Endothelial cell (in vitro differentiated cells): Measurements from ENCODE around the gene TMED3. TPM values are rescaled to one million over a fixed set of nuclear protein-coding genes. Genes with fewer than 3 reads are reported as not detected.

Experiments used
- DNase-seq: peaks from one replicate; pipeline ENCODE4 v3.0.0; 2021; ENCODE audit warnings: low spot score
- H3K27ac Mint-ChIP-seq: one replicate; pipeline ENCODE4 v1.8.0; 2021; ENCODE audit warnings: mixed read lengths, inconsistent platforms; ENCODE audit not compliant: unreplicated experiment
- H3K27me3 Mint-ChIP-seq: one replicate; pipeline ENCODE4 v1.8.0; 2021; ENCODE audit warnings: mild to moderate bottlenecking, moderate library complexity, mixed read lengths, inconsistent platforms; ENCODE audit not compliant: unreplicated experiment
- H3K36me3 Mint-ChIP-seq: one replicate; pipeline ENCODE4 v1.8.0; 2021; ENCODE audit warnings: mild to moderate bottlenecking, low read depth, mixed read lengths, inconsistent platforms; ENCODE audit not compliant: unreplicated experiment
- H3K4me1 Mint-ChIP-seq: one replicate; pipeline ENCODE4 v1.8.0; 2021; ENCODE audit warnings: mild to moderate bottlenecking, mixed read lengths, inconsistent platforms; ENCODE audit not compliant: unreplicated experiment
- H3K4me3 Mint-ChIP-seq: one replicate; pipeline ENCODE4 v1.8.0; 2021; ENCODE audit warnings: mild to moderate bottlenecking, mixed read lengths, inconsistent platforms; ENCODE audit not compliant: unreplicated experiment
- H3K9me3 Mint-ChIP-seq: one replicate; pipeline ENCODE4 v1.8.0; 2021; ENCODE audit warnings: mixed read lengths, inconsistent platforms; ENCODE audit not compliant: unreplicated experiment
- total RNA-seq: library from RNA; stranded (reverse); fragmentation: NEBNext Ultra II Directional; extraction: Animal tissue kit (Norgen Biotek cat#: 25700); gene quantifications from one replicate; pipeline ENCODE4 v1.2.1, GENCODE V29; 2021; ENCODE audit not compliant: unreplicated experiment
- TF ChIP-seq, protein P1 (sequence below): fragments of 200-600 bp; sonication (generic); IDR thresholded peaks from one replicate; pipeline ENCODE4 v1.5.0; 2021; ENCODE audit warnings: antibody characterized with exemption; ENCODE audit not compliant: unreplicated experiment

TMED3 gene
- total RNA-seq, 1 donor from 2014 or later, result 45.3 TPM

DNA sequence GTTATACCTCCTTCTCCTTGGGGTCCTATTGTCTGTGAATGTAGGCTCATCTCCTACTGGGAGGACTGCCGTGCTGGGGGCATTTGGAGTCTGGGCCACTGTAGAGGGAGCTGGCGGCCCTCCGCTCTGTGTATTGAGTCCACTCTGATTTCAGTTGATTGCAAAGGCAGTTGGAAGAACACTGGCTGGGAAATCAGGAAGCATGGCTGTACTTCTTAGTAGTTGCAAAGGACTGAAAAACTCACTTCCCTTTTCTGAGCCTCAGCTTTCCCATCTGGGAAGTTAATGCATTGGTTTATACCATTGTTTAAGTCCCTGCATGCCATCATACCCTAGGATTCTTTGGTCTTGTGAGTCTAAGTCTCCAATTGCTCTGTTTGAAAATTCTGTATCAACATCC is 46.7 kb downstream of the TMED3 start:
- Mint-ChIP-seq H3K36me3 (no peaks in the 10 kb centered on the region), H3K4me3 (no peak overlapping the region), H3K4me1 (peaks cover 6% of the 10 kb centered on the region), H3K9me3 (no peaks in the 10 kb centered on the region), H3K27me3 (peaks cover 2% of the 10 kb centered on the region), H3K27ac (no peak overlapping the region)
- no peak for DNase-seq
- TF ChIP-seq, protein P1, sequence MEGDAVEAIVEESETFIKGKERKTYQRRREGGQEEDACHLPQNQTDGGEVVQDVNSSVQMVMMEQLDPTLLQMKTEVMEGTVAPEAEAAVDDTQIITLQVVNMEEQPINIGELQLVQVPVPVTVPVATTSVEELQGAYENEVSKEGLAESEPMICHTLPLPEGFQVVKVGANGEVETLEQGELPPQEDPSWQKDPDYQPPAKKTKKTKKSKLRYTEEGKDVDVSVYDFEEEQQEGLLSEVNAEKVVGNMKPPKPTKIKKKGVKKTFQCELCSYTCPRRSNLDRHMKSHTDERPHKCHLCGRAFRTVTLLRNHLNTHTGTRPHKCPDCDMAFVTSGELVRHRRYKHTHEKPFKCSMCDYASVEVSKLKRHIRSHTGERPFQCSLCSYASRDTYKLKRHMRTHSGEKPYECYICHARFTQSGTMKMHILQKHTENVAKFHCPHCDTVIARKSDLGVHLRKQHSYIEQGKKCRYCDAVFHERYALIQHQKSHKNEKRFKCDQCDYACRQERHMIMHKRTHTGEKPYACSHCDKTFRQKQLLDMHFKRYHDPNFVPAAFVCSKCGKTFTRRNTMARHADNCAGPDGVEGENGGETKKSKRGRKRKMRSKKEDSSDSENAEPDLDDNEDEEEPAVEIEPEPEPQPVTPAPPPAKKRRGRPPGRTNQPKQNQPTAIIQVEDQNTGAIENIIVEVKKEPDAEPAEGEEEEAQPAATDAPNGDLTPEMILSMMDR, result no peak

DNA sequence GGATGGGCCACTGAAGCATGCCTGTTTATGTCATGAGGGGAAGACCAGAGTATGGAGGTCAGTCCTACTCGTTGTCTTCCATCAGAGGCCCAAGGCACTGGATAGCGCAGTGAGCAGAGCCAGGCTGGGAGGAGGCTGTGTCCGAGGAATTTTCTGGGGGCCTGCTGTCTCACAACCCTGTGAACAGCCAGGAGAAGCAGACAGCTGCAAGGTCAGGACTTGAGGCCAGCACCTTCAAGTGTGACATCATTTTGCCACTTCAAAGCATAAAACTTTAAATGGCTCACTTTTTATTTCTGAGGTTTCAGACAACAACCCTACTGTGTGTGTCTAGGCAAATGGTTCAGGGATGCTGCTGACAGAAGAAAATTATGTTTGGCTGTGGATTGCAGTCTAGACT is 47.2 kb downstream of the TMED3 start:
- no peaks in the 10 kb centered on the region for H3K36me3 Mint-ChIP-seq
- DNase-seq, result no peak
- H3K27ac Mint-ChIP-seq, result no peak overlapping the region
- H3K4me3 Mint-ChIP-seq, result no peak overlapping the region
- peaks cover 6% of the 10 kb centered on the region for H3K4me1 Mint-ChIP-seq
- H3K9me3 Mint-ChIP-seq, result no peaks in the 10 kb centered on the region
- TF ChIP-seq, protein P1, result no peak
- peaks cover 2% of the 10 kb centered on the region for H3K27me3 Mint-ChIP-seq

DNA sequence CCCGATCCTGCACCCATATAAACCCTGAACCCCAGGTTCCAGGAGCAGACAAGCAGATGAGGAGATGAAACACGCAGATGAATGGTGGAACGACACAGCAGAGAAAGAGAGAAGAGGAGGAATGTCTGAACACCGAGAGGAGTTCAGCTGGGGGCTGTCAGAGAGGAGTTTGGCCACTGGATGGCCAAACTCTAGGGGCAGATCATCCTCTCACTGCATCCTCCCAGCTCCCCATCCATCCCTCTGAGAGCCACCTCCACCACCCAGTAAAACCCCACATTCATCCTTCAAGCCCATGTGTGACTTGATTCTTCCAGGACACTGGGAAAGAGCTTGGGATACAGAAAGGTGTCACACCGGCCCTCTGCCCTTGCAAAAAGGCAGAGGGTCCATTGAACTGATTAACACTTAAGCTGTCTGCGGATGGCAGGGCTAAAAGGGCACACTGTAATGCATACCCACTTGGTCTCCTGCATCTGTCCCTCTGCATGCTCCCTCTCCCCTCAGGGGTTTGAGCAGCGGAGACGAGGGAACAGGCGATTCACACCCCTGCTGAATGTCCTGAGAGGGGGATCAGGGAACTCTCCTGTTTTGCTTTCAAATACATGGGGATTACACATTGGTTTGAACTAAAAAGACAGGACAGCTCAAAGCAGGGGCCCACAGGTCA is 53.8 kb downstream of the TMED3 start:
- H3K4me1 Mint-ChIP-seq, result no peaks in the 10 kb centered on the region
- H3K9me3 Mint-ChIP-seq, result no peaks in the 10 kb centered on the region
- H3K4me3 Mint-ChIP-seq, result no peak overlapping the region
- no peak for DNase-seq
- TF ChIP-seq, protein P1, result no peak
- H3K27me3 Mint-ChIP-seq, result peaks cover 4% of the 10 kb centered on the region
- H3K27ac Mint-ChIP-seq, result no peak overlapping the region
- H3K36me3 Mint-ChIP-seq, result no peaks in the 10 kb centered on the region

DNA sequence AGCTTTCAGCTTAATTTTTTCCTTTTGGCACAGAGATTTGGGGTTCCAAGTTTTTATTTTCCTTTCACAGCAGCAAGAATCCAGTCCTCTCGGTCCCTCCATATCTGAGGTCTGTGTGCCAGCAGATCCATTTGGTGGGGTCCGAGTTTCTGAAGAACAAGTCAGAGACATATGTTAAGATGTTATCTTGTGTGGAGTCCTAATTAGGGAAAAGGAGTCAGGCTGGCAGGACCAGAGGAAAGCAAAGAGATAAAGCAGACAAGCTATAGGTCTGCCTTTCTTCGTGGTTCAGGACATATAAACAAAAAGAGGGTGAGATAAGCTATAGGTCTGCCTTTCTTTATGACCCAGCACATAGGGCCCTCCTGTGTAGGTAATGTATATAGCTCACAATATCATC is 54.9 kb downstream of the TMED3 start:
- Mint-ChIP-seq H3K4me1 (no peaks in the 10 kb centered on the region), H3K36me3 (no peaks in the 10 kb centered on the region), H3K4me3 (no peak overlapping the region), H3K9me3 (no peaks in the 10 kb centered on the region), H3K27ac (no peak overlapping the region), H3K27me3 (peaks cover 4% of the 10 kb centered on the region)
- TF ChIP-seq, protein P1, result no peak
- DNase-seq, result no peak

DNA sequence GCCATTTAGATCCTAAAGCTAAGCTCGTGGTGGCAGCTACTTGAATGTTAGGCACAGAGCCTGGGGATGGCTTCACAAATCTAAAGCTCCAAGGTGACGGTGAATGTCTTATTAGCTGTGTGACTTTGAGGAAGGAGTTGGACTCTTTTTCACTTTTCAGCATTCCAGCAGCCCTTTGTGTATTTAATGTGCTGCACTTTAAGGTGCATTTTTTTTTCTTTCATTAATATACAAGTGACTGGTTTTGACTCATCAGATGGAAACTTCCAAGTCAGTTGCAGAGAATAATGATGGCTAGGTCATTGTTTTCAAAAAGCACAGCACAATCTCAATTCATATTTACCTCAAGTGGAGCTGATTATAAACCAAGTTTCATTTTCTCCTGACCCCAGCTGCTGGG is 55.8 kb downstream of the TMED3 start:
- TF ChIP-seq, protein P1, result no peak
- Mint-ChIP-seq H3K4me3 (no peak overlapping the region), H3K27me3 (peaks cover 4% of the 10 kb centered on the region), H3K36me3 (no peaks in the 10 kb centered on the region), H3K27ac (no peak overlapping the region), H3K4me1 (no peaks in the 10 kb centered on the region), H3K9me3 (no peaks in the 10 kb centered on the region)
- no peak for DNase-seq
